Measurements from ENCODE around the gene ICAM2.

Gene ICAM2

DNA sequence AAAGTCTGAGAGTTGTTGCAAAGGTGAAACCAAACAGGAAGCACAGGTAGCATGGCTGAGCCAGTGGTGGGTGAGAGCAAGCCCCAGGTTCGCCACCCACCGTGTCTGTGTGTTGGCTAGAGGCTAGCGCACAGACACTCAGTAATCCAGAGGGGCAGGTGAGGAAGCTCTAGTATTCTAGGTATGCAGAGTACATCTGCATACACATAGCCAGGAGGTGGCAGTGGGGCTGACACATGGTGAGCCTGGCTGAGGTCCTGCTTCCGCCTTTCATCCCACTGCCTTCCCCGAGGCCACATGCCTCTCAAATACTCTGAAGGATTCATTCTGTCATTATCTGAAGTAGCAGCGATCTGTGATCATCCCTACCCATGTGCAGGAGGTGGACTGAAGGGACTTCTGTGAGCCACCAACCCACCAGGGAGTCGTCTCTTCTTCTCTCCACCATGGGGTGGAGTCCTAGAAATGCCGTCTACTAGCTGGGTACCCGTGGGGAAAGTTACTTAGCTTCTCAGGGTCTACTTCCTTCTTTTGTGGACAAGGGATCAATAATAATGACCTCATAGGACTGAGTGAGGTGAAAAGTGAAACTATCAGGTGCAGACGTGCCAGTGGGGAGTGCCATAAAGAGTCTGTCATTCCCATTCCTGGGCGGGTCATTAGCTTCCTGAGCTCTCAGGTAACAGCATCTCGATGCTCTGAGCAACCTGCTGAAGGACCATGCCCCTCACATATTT is 36.0 kb upstream of the ICAM2 start:
- TF ChIP-seq, protein P1, sequence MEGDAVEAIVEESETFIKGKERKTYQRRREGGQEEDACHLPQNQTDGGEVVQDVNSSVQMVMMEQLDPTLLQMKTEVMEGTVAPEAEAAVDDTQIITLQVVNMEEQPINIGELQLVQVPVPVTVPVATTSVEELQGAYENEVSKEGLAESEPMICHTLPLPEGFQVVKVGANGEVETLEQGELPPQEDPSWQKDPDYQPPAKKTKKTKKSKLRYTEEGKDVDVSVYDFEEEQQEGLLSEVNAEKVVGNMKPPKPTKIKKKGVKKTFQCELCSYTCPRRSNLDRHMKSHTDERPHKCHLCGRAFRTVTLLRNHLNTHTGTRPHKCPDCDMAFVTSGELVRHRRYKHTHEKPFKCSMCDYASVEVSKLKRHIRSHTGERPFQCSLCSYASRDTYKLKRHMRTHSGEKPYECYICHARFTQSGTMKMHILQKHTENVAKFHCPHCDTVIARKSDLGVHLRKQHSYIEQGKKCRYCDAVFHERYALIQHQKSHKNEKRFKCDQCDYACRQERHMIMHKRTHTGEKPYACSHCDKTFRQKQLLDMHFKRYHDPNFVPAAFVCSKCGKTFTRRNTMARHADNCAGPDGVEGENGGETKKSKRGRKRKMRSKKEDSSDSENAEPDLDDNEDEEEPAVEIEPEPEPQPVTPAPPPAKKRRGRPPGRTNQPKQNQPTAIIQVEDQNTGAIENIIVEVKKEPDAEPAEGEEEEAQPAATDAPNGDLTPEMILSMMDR (IDR thresholded peaks at IDR 0.05) = no peak
- no peak for DNase-seq (ENCODE audit: low spot score)
- Histone ChIP-seq H3K4me3 (no peak overlapping the region), H3K27ac (no peak overlapping the region)

DNA sequence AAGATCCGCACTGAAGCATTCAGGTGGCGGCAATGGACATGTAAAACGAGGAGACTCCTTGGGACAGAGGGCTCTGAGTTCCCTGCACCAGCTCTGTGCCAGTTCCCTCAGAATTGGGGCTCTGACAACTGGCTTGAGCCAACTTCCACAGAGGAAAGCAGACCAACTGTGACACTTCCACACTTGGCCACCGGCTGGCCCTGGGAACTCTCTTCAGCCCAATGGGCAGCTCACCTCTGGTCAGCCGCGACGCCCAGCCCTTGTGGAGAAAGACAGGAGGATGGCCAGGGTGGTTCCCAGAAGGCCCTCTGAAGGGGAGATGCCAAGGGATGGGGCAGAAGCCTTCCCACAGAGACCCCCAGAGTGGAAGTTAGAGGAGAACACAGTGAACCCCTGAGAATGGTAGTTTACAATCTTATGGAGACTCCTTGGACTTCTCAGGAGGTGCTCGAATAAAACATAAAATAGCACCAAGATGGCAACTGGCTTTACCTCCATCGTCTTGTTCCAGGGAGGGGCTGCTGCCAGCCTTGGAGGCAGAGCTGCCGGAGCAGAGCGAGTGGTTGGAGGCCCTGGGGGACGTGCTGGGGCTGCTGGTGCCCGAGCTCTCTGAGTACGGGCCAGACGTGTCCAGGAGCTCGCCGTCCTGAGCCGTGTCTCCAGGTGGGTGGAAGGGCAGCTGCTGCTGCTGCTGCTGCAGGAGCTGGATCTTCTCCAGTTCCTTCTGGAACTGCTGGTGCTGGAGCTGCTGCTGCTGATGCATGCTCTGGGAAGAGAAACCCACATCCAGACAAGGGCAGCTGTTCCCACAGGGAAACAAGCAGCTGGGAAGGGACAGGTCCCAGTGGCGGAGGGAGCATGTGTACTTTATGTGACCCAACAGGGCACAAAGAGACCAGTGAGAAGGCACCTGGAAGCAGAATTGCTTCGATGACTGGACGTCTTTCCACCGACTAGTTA is 35.0 kb upstream of the ICAM2 start:
- Histone ChIP-seq H3K27ac (no peak overlapping the region), H3K4me3 (no peak overlapping the region)
- TF ChIP-seq, protein P1 (IDR thresholded peaks at IDR 0.05) = no peak
- no peak for DNase-seq (ENCODE audit: low spot score)

DNA sequence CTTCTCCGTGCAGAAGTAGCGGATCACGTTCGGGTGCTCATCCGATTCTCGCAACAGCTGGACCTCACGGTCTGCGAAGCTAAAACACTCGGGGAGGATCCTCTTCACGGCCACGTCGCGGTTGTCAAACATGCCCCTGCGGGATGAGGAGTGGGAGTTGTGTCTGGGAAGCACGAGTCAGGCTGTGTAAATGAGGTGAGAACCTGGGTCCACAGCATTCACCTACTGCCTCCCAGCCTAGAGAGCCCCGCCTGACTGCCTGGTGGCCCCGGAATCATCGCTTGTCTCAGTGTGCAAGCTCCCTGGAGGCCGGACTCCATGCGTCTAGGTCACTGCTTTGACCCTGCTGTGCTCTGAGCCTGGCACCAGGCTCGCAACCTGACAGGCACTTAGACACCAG is 33.9 kb upstream of the ICAM2 start:
- H3K27ac ChIP-seq = no peak overlapping the region
- H3K4me3 ChIP-seq = no peak overlapping the region
- DNase-seq (ENCODE audit: low spot score) = no peak
- TF ChIP-seq, protein P1 (IDR thresholded peaks at IDR 0.05) = no peak

DNA sequence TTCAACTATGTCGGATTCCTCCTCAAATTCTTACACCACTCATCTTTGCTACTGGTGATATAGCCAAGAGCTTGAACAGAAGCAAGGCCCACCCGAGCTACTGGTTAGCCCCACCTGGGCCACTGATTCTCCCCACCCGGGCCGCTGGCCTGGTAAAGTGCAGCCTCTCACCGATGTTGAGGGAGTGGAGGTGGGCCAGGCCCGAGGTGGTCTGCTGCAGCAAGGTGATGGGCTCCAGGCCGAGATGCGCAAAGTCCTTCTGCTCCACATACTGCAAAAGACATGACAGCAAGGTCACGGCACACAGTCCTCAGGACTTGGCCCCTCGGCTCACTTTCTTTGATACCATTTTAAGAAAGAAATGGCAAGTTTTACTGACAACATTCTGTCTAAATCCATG is 32.7 kb upstream of the ICAM2 start:
- no peak overlapping the region for H3K27ac ChIP-seq
- no peak overlapping the region for H3K4me3 ChIP-seq
- no peak for DNase-seq (ENCODE audit: low spot score)
- TF ChIP-seq, protein P1 (IDR thresholded peaks at IDR 0.05) = no peak

DNA sequence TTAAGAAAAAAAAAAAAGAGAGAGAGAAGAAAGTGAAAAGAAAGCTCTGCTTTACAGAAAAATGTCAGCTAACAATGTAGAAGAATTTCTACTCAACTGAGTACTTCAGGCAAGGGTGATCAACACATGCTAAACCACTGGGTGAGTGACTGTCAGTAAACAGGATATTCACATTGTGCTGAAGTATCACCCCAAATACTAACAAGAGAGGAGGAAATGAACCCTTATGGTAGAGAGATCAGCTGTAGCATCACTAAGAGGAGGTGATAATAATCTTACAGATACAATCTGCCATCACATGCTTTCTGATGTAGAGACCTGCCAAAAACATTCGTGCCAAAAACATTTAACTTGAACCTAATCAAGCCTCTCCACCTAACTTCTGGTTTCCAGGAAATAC is 30.7 kb upstream of the ICAM2 start:
- DNase-seq (ENCODE audit: low spot score) = no peak
- TF ChIP-seq, protein P1 (IDR thresholded peaks at IDR 0.05) = no peak
- H3K4me3 ChIP-seq = no peak overlapping the region
- H3K27ac ChIP-seq = no peak overlapping the region

DNA sequence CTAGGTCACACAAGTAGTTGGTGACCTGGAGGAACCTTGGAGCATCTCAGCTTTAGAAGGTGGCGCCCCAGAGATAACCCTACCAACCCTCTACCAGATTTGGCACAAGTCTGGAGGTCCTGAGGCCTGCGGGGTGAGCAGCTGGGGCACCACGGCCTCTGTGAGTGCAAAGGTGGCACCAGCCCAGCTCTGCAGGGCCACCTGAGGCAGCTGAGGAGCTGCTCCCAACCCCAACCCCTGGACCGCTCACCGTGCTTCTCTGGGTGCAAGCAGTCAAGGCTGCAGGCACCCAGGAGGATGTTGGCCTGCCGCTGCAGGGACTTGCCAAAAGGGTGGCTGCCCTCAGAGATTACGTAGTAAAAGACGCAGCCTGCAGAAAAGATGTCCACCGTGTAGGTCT is 28.4 kb upstream of the ICAM2 start:
- no peak overlapping the region for H3K4me3 ChIP-seq
- TF ChIP-seq, protein P1 (IDR thresholded peaks at IDR 0.05) = no peak
- no peak overlapping the region for H3K27ac ChIP-seq
- DNase-seq (ENCODE audit: low spot score) = no peak

All from coronary artery (tissue), 2 donors.